NOMO-1 (cell line): ENCODE results near the gene MCM3AP.
"Not testable (repeated sequence)": the region's sequence is repeated elsewhere in the genome, so short reads cannot be mapped to it uniquely, and the experiment has no call there.

Experiments
- DNase-seq, 2 experiments: peaks; one replicate each; lab custom pipeline; 2025; ENCODE audit not compliant: unreplicated experiment in 2 of 2; lab: John Stamatoyannopoulos, UW

The MCM3AP gene

GRCh38 chr21:46245213-46245915, 40.0 kb downstream of the MCM3AP start:
- DNase-seq = no peak

DNA sequence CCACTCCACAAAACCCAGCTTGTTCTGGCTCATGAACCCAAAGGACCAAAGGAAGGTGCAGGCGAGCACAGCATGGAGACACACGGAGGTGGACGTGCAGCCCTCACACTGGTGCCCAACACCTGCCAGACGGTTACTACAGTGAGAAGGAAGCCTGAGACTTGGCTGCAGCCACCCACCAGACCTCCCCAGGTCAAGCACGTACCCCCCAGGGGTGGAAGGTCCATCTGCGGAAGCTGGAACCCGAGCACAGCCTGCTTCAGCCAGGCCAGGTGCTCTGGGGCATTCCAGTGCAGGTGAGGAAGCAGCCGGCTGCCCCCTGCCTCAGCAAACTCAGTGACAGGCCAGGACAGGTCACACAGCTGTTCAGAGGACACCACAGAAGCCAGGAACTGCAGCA, 40.8 kb downstream of the MCM3AP start:
- DNase-seq = no peak

DNA sequence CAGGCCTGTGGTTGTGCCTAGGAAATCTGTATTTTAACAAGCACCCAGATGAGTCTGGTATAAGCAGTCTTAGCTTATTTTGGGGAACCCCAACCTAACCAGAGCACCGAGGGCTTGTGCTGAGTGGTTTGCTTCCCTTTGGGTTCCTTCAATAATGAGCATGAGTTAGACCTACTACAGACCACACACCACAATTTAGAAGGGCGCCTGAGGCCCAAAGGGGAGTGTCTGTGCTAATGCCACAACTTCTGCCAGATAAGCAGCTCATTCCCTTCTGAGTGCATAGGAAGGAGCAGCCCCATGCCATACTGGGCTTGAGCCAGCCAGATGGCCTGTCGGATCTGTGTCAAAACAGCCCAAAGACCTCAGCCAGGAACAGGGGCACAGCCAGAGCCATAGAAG, 41.5 kb downstream of the MCM3AP start:
- DNase-seq = no peak

DNA sequence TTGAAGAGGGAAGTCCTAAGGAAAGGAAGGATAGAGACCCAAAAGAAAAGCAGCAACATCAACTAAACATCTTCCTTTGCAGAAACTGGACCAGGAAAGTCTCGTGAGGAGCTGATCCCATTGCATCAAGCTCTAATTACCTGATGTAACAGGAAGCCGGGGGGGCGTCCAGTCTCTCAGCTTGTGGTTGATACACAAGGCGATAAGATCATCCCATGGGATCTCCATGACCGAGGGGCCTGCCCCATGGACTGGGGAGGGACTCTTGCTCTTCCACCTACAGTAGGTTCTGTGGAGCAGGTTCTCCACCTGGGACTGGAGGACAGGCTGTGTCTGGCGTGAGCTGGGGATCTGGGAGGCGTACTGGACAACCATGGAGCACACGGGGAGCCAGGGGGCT, 42.1 kb downstream of the MCM3AP start:
- DNase-seq = no peak

DNA sequence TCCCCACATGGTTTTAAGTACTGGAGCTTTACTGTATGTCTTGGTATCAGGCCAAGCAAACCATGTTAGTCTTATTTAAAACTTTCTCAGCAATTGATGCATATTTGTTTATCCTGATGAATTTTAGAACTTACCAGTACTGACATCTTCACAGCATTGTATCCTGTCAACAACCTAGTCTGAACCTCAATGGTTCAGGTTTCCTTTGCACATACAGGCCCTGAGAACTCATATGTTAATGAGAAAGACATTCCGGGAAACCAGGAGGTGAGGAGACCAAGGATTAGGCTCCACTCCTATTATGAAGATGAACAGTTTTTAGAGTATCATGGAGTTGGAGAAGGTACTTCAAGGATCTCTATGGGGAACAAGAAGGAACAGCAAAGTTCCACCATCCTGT, 43.8 kb downstream of the MCM3AP start:
- not testable (repeated sequence) for DNase-seq

DNA sequence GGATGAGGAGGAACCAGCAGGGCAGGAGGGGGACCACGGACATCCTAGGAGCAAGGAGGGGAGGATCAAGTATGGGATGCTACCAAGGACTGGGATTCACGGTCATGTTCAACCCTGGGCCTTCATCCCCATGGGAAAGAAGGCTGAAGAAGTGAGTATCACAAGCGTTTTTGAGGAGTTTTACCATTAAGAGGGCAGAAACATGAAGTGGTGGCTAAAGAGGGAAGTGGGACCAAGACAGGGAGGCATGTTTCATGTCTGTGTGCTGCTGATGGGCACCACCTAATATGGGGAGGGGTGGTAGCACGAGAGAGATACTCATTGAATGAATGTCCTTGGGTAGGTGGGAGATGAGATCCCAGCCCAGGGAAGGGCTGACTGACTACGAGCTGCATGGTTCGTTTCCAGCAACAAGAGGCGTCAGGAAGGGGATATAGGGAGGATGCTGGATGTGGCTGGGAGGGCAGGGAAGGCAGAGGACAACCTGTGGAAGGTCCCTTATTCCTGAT, 45.5 kb downstream of the MCM3AP start:
- no peak for DNase-seq

GRCh38 chr21:46237474-46237873, 47.9 kb downstream of the MCM3AP start:
- DNase-seq = no peak

DNA sequence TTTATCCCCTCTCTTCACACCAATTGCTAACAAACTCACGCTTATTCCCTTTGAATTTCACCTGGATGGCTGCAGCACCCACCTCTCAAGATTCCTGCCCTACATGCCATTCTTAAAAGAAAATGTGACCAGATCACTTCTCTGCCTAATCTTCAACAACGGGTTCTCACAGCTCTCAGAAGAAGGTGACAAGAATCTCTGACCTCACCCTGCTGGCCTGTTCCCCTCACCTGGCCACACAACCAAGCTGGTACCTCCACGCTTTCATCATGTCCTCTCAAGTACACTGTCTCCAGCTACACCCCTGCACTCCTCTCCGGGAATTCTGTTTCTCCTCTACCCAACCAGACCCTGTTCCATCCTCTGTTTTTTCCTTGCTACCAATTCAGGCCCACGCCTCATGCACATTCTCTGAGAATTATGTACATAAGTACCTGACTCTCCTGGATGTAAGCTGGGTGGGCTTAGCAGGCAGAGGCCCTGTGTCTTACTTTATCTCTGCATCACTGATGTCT, 50.9 kb downstream of the MCM3AP start:
- no peak for DNase-seq

GRCh38 chr21:46229923-46230260, 55.5 kb downstream of the MCM3AP start:
- DNase-seq = no peak

- peak; percentile 57 to 70 for DNase-seq
Measured at GRCh38 chr21:46229133-46229922, 56.1 kb downstream of the MCM3AP start.

DNA sequence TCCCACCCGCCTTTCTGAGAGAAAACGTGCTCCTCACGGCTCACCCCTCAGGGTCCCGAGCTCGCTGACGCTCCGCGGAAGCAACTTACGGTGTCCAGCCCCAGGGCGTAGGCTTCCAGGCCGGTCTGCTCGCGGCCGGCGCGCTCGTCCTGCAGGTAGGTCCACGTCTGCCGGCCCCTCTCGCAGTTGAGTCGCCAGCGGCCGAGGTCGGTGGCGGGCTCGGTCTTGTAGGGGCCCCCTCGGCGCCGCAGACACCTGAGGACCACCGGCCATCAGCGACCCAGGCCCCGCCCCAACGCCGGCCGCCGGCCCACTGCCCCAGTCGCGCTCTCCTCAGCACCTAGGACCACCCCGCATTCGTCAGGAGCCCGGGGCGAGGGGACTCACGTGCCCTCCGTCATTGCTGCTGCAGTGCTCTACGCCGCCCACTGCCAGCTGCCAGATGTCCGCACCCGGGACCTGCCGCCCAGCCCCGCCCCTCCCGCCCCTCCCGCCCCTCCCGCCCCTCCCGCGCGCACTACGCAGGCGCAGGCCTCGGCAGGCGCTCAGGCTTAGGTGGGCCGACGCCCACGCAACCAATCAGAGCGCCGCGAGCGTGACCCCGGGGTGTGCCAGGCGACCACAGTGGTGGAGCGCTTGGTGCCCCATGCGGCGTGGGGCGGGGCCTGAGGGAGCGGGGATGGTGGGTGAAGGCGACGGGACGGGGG, 56.9 kb downstream of the MCM3AP start, which contains the start of gene LSS:
Gene LSS (minus strand): TSS at position 430 of the 707 bp plus-strand sequence. CDS start 29 bp downstream, at position 401.
- peak; percentile 92 to 97 for DNase-seq

- no peak for DNase-seq
Measured at GRCh38 chr21:46227811-46228344, 57.5 kb downstream of the MCM3AP start.

DNA sequence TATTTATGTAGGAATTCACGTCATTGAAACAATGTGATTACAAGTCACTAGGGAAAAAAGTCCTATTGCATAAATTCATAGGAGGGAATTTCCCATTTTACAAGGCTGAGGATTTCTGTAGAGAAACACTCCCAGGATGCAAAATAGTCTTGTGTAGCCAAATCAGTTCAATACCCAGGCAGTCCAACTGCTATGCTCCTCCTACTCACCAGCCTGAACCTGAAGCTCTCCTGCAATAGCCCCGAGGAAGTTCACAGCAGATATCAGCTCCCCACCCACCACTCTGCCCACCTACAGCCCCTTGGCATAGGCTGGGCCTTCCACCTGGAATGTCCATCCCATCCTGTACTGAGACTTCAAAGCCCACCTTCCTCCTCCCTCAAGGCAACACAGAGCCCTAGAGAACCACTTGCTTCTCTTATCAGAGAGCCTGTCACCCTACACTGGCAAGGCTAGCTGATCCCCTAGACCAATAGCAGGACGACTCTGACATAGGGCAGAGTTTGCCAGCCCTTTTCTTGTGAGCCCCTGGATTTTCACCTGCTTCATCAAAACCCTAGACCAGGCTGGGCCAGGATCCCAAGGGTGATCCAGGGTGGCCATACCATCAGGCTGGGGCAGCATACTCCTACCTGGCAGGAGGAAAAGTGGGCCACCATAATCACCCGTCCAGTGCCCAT, 58.4 kb downstream of the MCM3AP start:
- no peak for DNase-seq

DNA sequence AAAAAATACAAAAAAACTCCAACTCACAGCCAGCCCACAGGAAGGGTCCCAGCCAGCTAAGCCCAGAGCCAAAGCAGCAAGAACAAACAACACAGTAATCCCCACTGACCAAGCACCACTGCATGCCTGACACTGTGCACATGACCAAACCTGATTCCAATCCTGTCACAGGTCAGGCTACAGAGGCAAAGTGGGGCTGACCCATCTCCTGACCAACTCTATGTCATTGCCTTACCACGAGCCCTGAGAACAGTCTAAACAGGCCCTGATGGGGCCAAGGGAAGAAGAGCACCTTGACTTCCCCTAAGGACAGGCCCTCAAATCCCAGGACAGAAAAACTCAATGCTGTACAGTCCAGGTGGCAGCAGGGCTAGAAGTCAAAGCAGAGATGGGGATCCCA, 59.3 kb downstream of the MCM3AP start:
- no peak for DNase-seq

DNA sequence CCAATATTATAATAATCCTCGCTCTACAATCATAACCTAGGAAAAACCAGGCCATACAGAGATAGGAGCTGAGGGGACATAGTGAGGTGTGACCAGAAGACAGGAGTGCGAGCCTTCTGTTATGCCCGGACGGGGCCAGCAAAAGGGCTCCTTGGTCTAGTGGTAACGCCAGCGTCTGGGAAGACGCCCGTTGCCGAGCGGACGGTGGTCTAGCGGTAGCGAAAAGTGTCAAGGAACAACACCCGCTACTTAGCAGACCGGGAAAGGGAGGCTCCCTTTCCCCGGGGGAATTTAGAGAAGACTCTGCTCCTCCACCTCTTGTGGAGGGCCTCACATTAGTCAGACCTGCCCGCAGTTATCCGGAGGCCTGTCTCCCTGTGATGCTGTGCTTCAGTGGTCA, 61.8 kb downstream of the MCM3AP start:
- DNase-seq = not testable (repeated sequence)

- DNase-seq = no peak
Measured at GRCh38 chr21:46223217-46223616, 62.2 kb downstream of the MCM3AP start.

- DNase-seq = no peak
Measured at GRCh38 chr21:46222436-46223116, 62.8 kb downstream of the MCM3AP start.

DNA sequence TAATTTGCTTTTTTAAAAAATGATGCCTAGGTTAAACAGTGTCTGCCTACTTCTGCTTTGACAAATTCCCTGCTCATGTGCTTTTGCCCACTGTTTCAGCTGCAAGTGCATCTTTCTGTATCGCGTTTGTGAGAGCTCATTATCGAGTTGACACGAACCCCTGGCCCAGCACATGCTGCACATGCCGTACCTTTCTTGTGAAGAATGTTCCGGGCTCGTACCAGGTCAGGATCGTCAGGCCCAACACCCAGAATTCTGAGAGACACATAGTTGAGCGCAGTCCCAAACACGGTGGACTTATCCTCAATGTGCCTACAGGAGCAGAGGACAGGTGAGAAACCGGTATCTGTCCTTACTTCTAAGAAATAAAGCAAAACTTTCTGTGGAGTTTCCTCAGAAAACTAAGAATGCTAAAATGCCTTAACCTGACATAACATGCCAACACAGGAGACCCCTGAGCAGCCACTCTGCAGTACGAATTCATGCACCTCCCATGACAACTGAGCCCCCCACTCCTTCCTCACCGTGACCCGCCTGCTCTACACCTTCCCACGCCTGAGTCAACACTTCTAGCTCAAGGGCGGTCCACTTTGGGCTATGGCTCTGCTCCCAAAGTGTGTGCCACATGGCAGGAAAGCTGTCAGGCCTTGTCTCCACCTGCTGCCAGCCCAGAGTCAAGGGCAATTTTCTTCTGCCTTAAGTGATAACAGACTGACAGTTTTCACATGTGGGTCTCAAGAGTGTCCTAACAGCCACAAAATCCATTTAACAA, 63.6 kb downstream of the MCM3AP start:
- no peak for DNase-seq

DNA sequence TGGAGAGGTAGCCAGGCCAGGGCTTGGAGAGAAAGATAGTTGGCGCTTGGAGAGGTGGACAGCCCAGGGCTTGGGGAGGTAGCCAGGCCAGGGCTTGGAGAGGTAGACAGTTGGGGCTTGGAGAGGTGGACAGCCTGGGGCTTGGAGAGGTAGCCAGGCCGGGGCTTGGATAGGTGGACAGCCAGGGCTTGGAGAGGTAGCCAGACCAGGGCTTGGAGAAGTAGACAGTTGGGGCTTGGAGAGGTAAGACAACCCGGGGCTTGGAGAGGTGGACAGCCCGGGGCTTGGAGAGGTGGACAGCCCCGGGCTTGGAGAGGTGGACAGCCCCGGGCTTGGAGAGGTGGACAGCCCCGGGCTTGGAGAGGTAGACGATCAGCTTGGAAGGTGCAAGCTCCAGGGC, 64.6 kb downstream of the MCM3AP start:
- DNase-seq = no peak
